Naive B cell (primary cell): ENCODE measurements around the gene LRRC45. TPM values are rescaled to one million over a fixed set of nuclear protein-coding genes. Genes with fewer than 3 reads are reported as not detected.
A peak's percentile ranks its signal among the peaks of the same experiment; 100 is the strongest.

Experiments
- ATAC-seq, 2 donors: fragments of 150-1000 bp; cut with Tn5 transposase; 2 replicates each; pipeline ENCODE4 v1.10.0; 2021; ENCODE audit warnings: low read depth in 2 of 2, mild to moderate bottlenecking in 2 of 2, moderate library complexity in 2 of 2
- DNase-seq: peaks from one replicate; pipeline ENCODE4 v3.0.0; 2022
- H3K27ac Mint-ChIP-seq, 6 donors: one replicate each; pipeline ENCODE4 v1.8.0; 2020 to 2022; ENCODE audit warnings: mild to moderate bottlenecking in 6 of 6, mixed read lengths in 6 of 6, moderate library complexity in 5 of 6, inconsistent platforms in 2 of 6
- H3K27me3 Mint-ChIP-seq, 3 donors: one replicate each; pipeline ENCODE4 v1.8.0; 2021 to 2022; ENCODE audit warnings: mixed read lengths in 3 of 3, mild to moderate bottlenecking in 1 of 3
- H3K36me3 Mint-ChIP-seq, 2 donors: one replicate each; pipeline ENCODE4 v1.8.0; 2020 to 2022; ENCODE audit warnings: mixed read lengths in 2 of 2, inconsistent platforms in 1 of 2, mild to moderate bottlenecking in 1 of 2
- H3K4me1 Mint-ChIP-seq, 3 donors: one replicate each; pipeline ENCODE4 v1.8.0; 2020 to 2022; ENCODE audit warnings: mixed read lengths in 3 of 3, inconsistent platforms in 1 of 3, mild to moderate bottlenecking in 1 of 3, moderate library complexity in 1 of 3
- H3K4me3 Mint-ChIP-seq, 8 donors: one replicate each; pipeline ENCODE4 v1.8.0; 2020 to 2022; ENCODE audit warnings: mild to moderate bottlenecking in 8 of 8, mixed read lengths in 8 of 8, moderate library complexity in 8 of 8, inconsistent platforms in 2 of 8
- H3K9me3 Mint-ChIP-seq, 7 donors: one replicate each; pipeline ENCODE4 v1.8.0; 2020 to 2022; ENCODE audit warnings: mixed read lengths in 7 of 7, mild to moderate bottlenecking in 5 of 7, inconsistent platforms in 2 of 7, moderate library complexity in 1 of 7
- polyA plus RNA-seq, 6 donors: library from polyadenylated mRNA; unstranded; fragments of 300-500 nt; fragmentation: Illumina TruSeq; gene quantifications; one replicate each; pipeline ENCODE4 v1.2.3, GENCODE V29; 2021; ENCODE audit warnings: low read depth in 6 of 6

Gene LRRC45
- polyA plus RNA-seq, 6 donors from 2014 or later: 1.3 to 4.6 (median 2.6) TPM

DNA sequence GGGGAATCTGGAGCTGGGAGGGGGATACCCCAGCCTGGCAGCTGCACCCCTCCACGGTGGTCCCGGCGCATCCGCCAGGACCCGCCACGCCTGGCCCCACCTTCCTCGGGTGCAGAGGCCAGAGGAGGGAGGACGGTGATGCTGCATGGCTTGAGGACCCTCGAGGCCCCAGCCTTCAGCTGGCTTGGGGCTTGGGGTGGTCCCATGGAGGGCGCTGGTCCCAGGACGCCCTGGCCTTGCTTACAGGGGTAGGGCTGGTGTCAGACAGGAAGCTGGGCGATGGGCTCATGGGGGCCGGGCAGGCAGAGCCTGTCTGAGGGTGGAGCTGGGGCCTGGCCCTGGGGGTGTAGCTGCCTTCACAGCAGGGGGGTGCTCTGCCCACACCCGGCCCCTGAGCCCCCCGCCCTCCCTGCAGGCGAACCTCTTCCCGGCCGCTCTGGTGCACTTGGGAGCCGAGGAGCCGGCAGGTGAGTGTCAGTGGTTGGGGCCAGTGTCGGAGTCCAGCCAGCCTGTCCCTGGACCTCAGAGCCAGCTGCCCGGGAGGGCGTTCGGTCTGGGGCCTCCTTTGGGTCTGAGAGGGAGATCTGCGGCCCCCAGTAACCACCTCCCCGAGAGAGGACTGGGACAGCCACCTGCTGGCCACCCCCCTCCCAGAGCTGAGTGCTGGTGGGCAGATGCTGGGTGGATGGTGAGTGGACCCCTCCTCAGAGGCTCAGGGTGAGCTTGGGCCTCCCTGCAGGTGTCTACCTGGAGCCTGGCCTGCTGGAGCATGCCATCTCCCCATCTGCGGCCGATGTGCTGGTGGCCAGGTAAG, 6.8 kb upstream of the LRRC45 start:
- Mint-ChIP-seq H3K4me3 (no peak overlapping the region), H3K4me1 (peaks cover under 1 to 3% (median 2%) of the 10 kb centered on the region in 3 donors), H3K9me3 (no peaks in the 10 kb centered on the region), H3K36me3 (no peaks in the 10 kb centered on the region), H3K27me3 (no peaks in the 10 kb centered on the region), H3K27ac (no peak overlapping the region)
- DNase-seq: no peak
- no peak for ATAC-seq

DNA sequence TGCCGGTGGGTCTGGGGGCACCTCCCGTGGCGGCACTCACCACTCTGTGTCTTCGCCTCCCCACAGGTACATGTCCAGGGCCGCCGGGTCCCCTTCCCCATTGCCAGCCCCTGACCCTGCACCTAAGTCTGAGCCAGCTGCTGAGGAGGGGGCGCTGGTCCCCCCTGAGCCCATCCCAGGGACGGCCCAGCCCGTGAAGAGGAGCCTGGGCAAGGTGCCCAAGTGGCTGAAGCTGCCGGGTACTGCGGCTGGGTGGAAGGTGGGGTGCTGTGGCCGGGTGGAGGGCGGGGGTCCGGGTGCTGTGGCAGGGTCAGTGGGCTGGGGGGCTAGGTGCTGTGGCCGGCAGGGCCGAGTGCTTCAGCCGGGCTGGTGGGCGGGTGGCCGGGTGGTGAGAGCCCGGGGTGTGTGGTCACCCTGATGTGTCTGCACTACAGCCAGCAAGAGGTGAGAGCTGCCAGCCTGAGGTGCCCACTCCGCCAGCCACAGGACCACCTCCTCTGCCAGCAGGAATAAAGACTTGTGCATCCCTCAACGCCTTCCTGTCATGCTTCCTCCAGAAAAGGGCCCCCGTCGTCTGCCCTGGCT, 6.1 kb upstream of the LRRC45 start:
- DNase-seq (no peak), ATAC-seq (no peak)
- H3K36me3 Mint-ChIP-seq: no peaks in the 10 kb centered on the region
- no peak overlapping the region for H3K27ac Mint-ChIP-seq
- peaks cover 3 to 9% (median 7%) of the 10 kb centered on the region in 3 donors for H3K4me1 Mint-ChIP-seq
- H3K27me3 Mint-ChIP-seq: no peaks in the 10 kb centered on the region
- no peaks in the 10 kb centered on the region for H3K9me3 Mint-ChIP-seq
- no peak overlapping the region for H3K4me3 Mint-ChIP-seq

DNA sequence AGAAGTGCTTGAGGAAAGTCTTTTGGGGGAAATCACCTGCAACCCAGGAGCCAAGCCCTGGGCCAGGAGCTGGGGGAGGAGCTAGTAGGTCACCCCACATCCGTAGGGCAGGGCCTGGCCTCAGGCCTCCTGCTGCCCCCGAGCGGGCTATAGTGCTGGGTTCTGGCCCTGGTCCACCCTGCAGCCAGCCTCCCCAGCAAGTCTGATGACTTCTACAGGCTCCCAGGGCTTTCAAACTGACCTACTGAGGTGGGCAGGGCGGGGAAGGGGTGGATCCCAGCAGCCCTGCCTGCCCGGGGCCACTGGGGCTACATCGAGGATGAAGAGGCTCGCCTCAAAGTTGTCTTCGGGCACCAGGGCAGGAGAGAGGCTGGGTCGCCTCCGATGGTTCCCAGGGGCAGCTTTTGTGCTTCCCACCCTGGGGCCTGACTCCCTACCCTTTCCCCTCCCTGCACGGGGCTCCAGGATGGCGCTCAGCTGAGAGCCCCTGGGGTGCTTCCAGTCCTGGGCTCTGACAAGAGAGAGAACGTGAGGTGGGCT, 5.4 kb upstream of the LRRC45 start:
- H3K4me1 Mint-ChIP-seq: peaks cover 3 to 11% (median 9%) of the 10 kb centered on the region in 3 donors
- H3K27ac Mint-ChIP-seq: peak overlapping the region in 2 of 6 donors; percentile 38 to 47
- no peak overlapping the region for H3K4me3 Mint-ChIP-seq
- ATAC-seq (no peak), DNase-seq (no peak)
- no peaks in the 10 kb centered on the region for H3K27me3 Mint-ChIP-seq
- H3K9me3 Mint-ChIP-seq: no peaks in the 10 kb centered on the region
- H3K36me3 Mint-ChIP-seq: no peaks in the 10 kb centered on the region

DNA sequence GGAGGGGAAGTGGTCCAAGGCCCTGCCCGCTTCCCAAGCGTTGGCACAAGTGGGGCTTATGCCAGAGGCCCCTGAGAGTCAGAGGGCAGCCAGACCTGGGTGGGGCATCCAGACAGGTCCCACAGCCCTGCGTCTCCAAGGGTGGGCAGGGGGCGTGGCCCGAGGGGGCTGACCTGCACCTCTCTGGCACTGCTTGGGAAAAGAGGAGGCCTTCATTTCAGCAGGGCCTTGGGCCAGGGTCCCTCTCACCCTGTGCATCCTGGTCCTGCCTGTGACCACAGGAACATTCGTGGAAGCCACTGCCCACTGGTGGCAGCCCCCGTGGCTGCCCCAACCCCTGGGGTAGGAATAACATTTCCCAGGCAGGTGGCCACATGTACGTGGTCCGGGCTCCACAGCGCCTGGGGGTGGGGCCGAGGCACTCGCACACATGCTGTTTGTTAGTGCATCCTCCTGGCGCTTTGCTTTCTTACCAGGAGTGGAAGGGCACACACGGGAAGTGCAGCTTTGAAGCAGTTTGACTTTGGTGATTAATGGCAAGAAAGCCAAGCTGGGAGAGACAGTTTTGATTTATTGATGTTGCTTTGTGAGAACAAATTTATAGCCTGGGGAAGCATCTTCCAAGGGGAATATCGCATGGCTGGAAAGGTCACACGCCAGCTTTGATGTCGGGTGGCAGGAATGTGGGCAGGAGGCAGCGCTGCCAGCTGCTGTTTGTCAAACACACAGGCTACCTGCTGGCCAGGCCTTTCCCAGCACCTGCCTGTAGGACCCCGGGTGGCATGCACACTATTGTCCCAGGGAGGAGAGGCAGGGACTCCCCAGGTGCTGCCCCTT, 4.7 kb upstream of the LRRC45 start:
- Mint-ChIP-seq H3K36me3 (no peaks in the 10 kb centered on the region), H3K27ac (no peak overlapping the region), H3K27me3 (no peaks in the 10 kb centered on the region), H3K9me3 (no peaks in the 10 kb centered on the region), H3K4me1 (peaks cover 3 to 11% (median 9%) of the 10 kb centered on the region in 3 donors), H3K4me3 (peak overlapping the region in 1 of 8 donors; percentile 42)
- ATAC-seq (no peak), DNase-seq (no peak)

DNA sequence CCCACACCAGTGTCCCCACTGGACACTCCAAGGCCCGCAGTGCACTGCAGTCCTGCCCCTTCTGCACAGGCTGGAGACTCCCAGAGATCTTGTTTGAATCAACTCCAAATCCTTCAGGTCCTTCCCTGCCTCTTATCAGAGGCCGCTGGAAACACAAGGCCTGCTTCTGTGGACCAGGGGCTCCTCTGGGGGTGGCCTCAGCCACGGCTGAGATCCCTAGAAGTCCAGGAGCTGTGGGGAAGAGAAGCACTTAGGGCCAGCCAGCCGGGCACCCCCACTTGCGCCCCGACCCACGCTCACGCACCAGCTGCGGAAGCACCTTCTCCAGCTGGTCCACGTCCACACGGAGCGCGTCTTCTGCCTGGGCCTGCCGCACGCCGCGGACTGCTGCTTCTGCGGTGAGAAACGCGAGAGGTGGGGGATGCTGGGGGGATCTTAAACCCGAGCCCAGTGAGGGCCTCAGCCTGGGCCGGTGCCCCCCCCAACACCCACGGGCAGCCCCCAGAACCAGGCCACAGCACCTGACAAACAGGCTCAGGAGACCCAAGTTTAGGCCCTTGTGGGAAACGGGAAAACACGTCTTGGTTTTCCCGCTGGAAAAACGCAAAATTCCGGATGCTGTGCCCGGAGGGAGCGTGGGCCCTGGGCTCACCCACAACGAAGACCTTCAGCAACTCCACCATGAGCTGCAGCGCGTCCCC, 4.0 kb upstream of the LRRC45 start:
- H3K9me3 Mint-ChIP-seq: no peaks in the 10 kb centered on the region
- H3K36me3 Mint-ChIP-seq: no peaks in the 10 kb centered on the region
- no peak for DNase-seq
- H3K27me3 Mint-ChIP-seq: no peaks in the 10 kb centered on the region
- no peak overlapping the region for H3K4me3 Mint-ChIP-seq
- peaks cover 7 to 17% (median 13%) of the 10 kb centered on the region in 3 donors for H3K4me1 Mint-ChIP-seq
- H3K27ac Mint-ChIP-seq: no peak overlapping the region
- ATAC-seq: no peak

DNA sequence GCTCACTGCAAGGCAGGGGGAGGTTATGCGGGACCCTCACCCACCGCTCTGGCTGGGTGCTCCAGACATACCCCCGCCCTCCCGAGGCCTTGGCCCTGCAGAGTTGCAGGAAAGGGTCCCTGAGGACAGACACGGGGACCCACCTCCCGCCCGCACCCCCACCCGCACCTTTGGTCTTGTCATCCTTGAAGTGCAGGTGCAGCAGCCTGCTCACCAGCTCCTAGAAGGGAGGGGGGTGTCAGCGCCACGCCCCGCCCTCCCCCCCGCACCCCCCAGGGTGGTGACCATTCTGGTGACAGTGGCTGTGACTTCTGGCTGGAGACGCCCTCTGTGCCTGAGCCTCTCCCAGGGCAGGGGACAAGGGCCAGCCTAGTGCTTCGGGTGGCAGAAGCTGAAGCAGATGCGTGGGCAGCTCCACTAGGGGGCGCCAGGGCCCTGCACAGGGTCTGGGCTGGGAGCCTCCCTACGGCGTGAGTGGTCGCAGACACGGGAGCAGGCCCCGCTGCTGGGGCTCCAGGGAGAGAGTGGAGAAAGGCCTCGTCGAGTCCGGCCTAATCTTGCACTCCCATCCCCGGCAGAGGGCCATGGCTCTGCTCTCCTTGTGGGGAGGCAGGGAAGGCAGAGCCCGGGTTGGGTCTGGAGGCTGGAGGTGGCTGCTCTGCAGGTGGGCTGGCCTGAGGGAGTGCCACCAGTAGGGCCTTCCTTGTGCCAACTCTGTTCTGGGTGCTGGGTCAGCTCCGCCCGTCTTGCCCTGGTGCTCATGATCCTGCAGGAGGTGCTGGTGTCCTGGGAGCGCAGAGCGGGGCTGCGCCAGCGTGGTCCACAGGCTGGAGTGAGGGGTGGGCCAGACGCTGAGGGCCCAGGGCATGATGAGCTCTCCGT, 3.2 kb upstream of the LRRC45 start:
- H3K4me3 Mint-ChIP-seq: peak overlapping the region in 4 of 8 donors; percentile 36 to 73 (median 62)

DNA sequence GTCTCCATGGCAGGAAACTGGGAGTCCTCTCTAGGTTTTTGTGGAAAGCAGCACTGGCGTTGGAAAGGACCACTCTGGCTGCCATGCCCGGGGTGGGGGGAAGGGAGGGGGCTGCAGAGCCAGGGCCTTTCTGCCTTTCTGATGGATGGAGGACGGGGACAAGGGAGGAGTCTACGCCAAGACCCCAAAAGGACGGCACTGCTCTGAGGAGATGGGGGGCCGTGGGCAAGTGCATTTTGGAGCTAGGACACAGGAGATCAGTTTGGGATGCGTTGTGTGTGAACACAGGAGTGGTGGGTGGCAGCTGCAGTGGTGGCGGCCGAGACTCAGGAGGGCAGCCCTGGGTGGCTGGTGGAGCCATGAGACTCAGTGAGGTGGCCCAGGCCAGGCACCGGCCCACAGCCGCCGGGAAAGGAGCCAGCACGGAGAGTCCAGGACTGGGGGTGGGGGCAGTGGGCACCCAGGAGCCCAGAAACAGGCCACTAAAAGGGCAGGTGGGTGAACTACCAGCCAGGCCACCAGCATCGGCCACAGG, 2.5 kb upstream of the LRRC45 start:
- H3K27me3 Mint-ChIP-seq: no peaks in the 10 kb centered on the region
- H3K9me3 Mint-ChIP-seq: no peaks in the 10 kb centered on the region
- peaks cover 7 to 20% (median 14%) of the 10 kb centered on the region in 3 donors for H3K4me1 Mint-ChIP-seq
- H3K4me3 Mint-ChIP-seq: peak overlapping the region in 3 of 8 donors; percentile 36 to 72 (median 56)
- no peaks in the 10 kb centered on the region for H3K36me3 Mint-ChIP-seq
- DNase-seq: no peak
- no peak overlapping the region for H3K27ac Mint-ChIP-seq
- ATAC-seq: no peak

More for the DNA sequence above, 3.2 kb upstream of the LRRC45 start:
- Mint-ChIP-seq H3K9me3 (no peaks in the 10 kb centered on the region), H3K27me3 (no peaks in the 10 kb centered on the region), H3K36me3 (no peaks in the 10 kb centered on the region), H3K27ac (no peak overlapping the region), H3K4me1 (peaks cover 7 to 20% (median 14%) of the 10 kb centered on the region in 3 donors)
- DNase-seq: peak; percentile 47
- ATAC-seq: no peak

DNA sequence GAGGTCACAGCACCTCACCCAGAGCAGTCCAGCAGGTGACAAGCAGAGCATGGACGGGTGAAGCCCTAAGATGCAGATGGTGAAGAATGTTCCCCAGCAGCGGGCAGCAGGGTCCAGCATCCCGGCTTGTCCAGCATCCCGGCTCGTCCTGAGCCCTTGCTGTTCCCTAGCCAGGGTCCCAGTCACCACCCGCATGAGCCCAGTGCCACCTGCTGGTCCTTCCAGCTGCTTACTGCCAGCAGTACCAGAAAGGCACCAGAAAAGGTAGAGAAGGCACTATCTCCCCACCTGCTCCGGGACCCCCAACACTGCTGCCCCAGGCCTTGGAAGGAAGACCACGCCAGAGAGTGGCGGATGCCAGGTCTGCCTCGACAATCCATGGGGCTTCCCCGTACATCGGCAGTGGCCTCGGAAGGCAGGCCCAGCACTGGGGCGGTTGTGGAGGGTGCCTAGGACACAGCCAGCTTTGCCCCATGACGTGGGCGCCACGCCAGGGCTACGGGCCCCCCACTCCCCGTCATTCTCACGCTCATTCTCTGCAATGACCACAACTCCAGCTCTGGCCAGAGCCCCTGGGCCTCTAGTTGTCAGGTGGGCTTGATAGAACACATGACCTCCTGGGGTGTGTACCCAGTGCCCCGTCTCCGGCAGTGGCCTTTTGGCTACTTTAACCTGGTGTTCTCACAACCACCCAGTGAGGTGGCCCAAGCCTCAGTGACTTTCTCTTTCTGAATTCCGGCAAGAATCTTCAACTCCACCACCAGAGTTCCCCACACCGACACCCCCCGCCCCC, 1.8 kb upstream of the LRRC45 start:
- Mint-ChIP-seq H3K9me3 (no peaks in the 10 kb centered on the region), H3K4me3 (peak overlapping the region; percentile 81 to 93 (median 88)), H3K27me3 (no peaks in the 10 kb centered on the region), H3K4me1 (peaks cover 7 to 20% (median 14%) of the 10 kb centered on the region in 3 donors), H3K36me3 (no peaks in the 10 kb centered on the region), H3K27ac (peak overlapping the region in 2 of 6 donors; percentile 62 to 88)
- ATAC-seq (no peak), DNase-seq (no peak)

DNA sequence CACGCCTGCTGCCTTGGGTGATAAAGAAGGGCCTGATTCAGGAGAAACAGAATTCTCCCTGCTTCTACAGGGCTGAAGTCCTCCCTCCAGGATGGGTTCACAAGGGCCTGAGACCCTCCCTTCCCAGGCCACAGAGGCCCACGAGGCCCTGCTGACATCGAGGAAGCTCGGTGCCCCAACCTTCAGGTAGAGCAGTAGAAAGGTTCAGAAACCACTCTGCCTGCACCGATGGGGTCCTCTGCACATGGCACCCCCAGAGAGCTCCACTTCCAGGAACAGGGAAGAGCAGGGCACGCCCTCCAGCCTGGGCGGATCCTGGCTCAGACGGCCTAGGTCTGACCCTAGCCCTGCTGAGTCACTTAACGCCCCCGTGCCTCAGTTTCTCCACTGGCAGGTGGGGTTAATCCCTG, 1.2 kb upstream of the LRRC45 start:
- H3K27me3 Mint-ChIP-seq: peaks cover 0 to under 1% (median 0%) of the 10 kb centered on the region in 3 donors
- H3K27ac Mint-ChIP-seq: peak overlapping the region in 2 of 6 donors; percentile 15 to 88
- ATAC-seq (no peak), DNase-seq (no peak)
- H3K4me3 Mint-ChIP-seq: peak overlapping the region; percentile 81 to 93 (median 88)
- no peaks in the 10 kb centered on the region for H3K9me3 Mint-ChIP-seq
- no peaks in the 10 kb centered on the region for H3K36me3 Mint-ChIP-seq
- H3K4me1 Mint-ChIP-seq: peaks cover 7 to 20% (median 14%) of the 10 kb centered on the region in 3 donors

DNA sequence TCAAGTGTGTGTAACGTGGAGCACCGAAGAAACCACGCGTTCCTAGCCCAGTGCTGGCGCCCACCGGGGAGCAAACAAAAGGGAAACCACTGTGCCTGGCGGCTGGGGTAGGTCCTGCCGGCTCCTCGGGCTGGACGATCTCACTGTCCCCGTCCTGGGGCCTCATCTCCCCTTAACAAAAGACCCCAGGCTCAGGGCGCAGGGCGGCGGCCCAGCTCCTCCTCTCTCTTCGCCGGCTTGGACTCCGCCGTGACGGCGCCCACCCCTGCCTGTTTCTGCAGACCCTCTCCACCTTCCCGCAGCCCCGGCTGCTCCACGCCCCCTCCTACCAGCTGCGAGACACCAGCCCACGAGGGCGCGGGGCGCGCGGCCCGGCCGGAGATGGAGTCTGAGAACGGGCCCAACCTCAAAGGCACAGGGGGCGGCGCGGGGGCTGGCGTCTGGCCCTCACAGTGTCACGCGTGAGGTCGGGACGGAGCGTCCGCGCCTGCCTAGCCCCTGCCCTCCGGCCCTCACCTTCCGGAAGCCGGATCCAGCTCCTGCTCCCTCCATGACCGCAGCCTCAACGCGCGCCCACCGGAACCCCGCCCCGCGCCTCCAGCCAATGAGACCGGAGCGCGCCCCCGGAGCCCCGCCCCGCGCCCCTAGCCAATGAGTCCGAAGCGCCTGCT, 660 bp upstream of the LRRC45 start, which contains the start of gene CENPX:
Gene CENPX, minus strand, starts transcription at position 569 of the 671 bp plus-strand sequence. Its CDS starts 17 bp downstream, at position 552.
- Mint-ChIP-seq H3K4me3 (peak within 1 kb of the TSS; percentile 81 to 93 (median 88)), H3K27ac (peak within 1 kb of the TSS in 5 of 6 donors; percentile 0 to 88 (median 70)), H3K36me3 (no peaks in the 10 kb centered on the region), H3K27me3 (peaks cover 0 to 5% (median 3%) of the 10 kb centered on the region in 3 donors), H3K4me1 (peaks cover 7 to 20% (median 14%) of the 10 kb centered on the region in 3 donors), H3K9me3 (no peaks in the 10 kb centered on the region)
- ATAC-seq (peak; percentile 9 to 14), DNase-seq (no peak)
